C1 segment of cervical spinal cord (tissue), 14 donors: ENCODE measurements around the gene ADGRF3.
"Not testable (repeated sequence)": the region's sequence is repeated elsewhere in the genome, so short reads cannot be mapped to it uniquely, and the experiment has no call there.

Experiments
- DNase-seq, 14 donors: peaks; one replicate each; lab custom pipeline; 2025; lab: John Stamatoyannopoulos, UW

The ADGRF3 gene

GRCh38 chr2:26346454-26347053 is at the start of gene ADGRF3:
Gene ADGRF3 (minus strand): TSS chr2:26346789. CDS start chr2:26346234, 555 bp downstream.
- peak in 12 of 14 donors; percentile 6 to 74 (median 52) for DNase-seq

- DNase-seq: no peak
These were observed 48.8 kb upstream of the ADGRF3 start for GRCh38 chr2:26395394-26395793.

- no peak for DNase-seq
These were observed 48.1 kb upstream of the ADGRF3 start for GRCh38 chr2:26394694-26395093.

GRCh38 chr2:26387189-26387588 is 40.6 kb upstream of the ADGRF3 start:
- no peak for DNase-seq

- DNase-seq: no peak
These were observed 38.0 kb upstream of the ADGRF3 start for GRCh38 chr2:26384597-26384996.

- no peak for DNase-seq
These were observed 37.6 kb upstream of the ADGRF3 start for GRCh38 chr2:26384183-26384582.

GRCh38 chr2:26382564-26382963 is 36.0 kb upstream of the ADGRF3 start:
- DNase-seq: no peak

GRCh38 chr2:26380281-26380680 is 33.7 kb upstream of the ADGRF3 start:
- no peak for DNase-seq

GRCh38 chr2:26376799-26377198 is 30.2 kb upstream of the ADGRF3 start:
- DNase-seq: no peak

- DNase-seq: not testable (repeated sequence)
These were observed 24.3 kb upstream of the ADGRF3 start for GRCh38 chr2:26370909-26371308.

GRCh38 chr2:26369664-26370063 is 23.1 kb upstream of the ADGRF3 start:
- DNase-seq: not testable (repeated sequence)

- DNase-seq: no peak
These were observed 20.4 kb upstream of the ADGRF3 start for GRCh38 chr2:26366957-26367356.

- no peak for DNase-seq
These were observed 18.1 kb upstream of the ADGRF3 start for GRCh38 chr2:26364669-26365068.

GRCh38 chr2:26363958-26364357 is 17.4 kb upstream of the ADGRF3 start:
- DNase-seq: no peak

GRCh38 chr2:26363323-26363722 is 16.7 kb upstream of the ADGRF3 start:
- no peak for DNase-seq

GRCh38 chr2:26359886-26360473 is 13.4 kb upstream of the ADGRF3 start:
- no peak for DNase-seq

- no peak for DNase-seq
These were observed 10.2 kb upstream of the ADGRF3 start for GRCh38 chr2:26356771-26357170.

GRCh38 chr2:26356111-26356510 is 9.5 kb upstream of the ADGRF3 start:
- no peak for DNase-seq

GRCh38 chr2:26355038-26355995 is 8.7 kb upstream of the ADGRF3 start:
- no peak for DNase-seq

- not testable (repeated sequence) for DNase-seq
These were observed 7.9 kb upstream of the ADGRF3 start for GRCh38 chr2:26354469-26354868.

- no peak for DNase-seq
These were observed 6.3 kb upstream of the ADGRF3 start for GRCh38 chr2:26352892-26353291.

- no peak for DNase-seq
These were observed 4.9 kb upstream of the ADGRF3 start for GRCh38 chr2:26351375-26352090.
